Daoy (cell line): ENCODE measurements around the gene DPPA5. TPM values are rescaled to one million over a fixed set of nuclear protein-coding genes. Genes with fewer than 3 reads are reported as not detected.

ENCODE experiments used
- total RNA-seq: library from RNA; depleted of rRNA; stranded (reverse); fragments of >200 nt; shearing (Covaris generic); gene quantifications from 2 replicates; pipeline ENCODE4 v1.2.3, GENCODE V29; 2014; rRNA removed

DPPA5 gene
- total RNA-seq, 1 experiment from 2014 or later = not detected

Other genes starting within 250 kb of the DPPA5 start
- 0.83 TPM in 1 of 2 replicates, not detected in the other for gene KHDC1L, start 128.8 kb downstream of the DPPA5 start, total RNA-seq
- gene KHDC1, start 91.1 kb downstream of the DPPA5 start, total RNA-seq = 5.8 and 6.2 TPM in 2 replicates
- gene KHDC3L, start 8.4 kb upstream of the DPPA5 start, total RNA-seq = not detected in 2 replicates
- gene OOEP, start 15.6 kb upstream of the DPPA5 start, total RNA-seq = not detected in 2 replicates
- gene DDX43, start 40.6 kb upstream of the DPPA5 start, total RNA-seq = not detected in 2 replicates
- 37.3 and 46.2 TPM in 2 replicates for gene CGAS, start 98.0 kb upstream of the DPPA5 start, total RNA-seq
- 42.0 and 44.0 TPM in 2 replicates for gene MTO1, start 107.5 kb upstream of the DPPA5 start, total RNA-seq
- gene EEF1A1, start 166.8 kb upstream of the DPPA5 start, total RNA-seq = 13,896 and 16,278 TPM in 2 replicates